Vagina (tissue), 2 donors: ENCODE data around the gene CDH26. TPM values are rescaled to one million over a fixed set of nuclear protein-coding genes. Genes with fewer than 3 reads are reported as not detected.

ENCODE experiments used
- DNase-seq, 2 donors: peaks; one replicate each; pipeline ENCODE4 v3.0.0-alpha.2; 2017; ENCODE audit errors: extremely low spot score in 2 of 2
- H3K27ac ChIP-seq: fragments of 200-600 bp; sonication (generic); one replicate; pipeline ENCODE4 v1.5.1; 2019
- H3K27me3 ChIP-seq: fragments of 200-600 bp; sonication (generic); one replicate; pipeline ENCODE4 v1.5.1; 2019
- H3K36me3 ChIP-seq, 2 donors: fragments of 200-600 bp; sonication (generic); one replicate each; pipeline ENCODE4 v1.5.1; 2017 to 2019
- H3K4me1 ChIP-seq: fragments of 200-600 bp; sonication (generic); one replicate; pipeline ENCODE4 v1.5.1; 2019
- H3K4me3 ChIP-seq, 2 donors: fragments of 200-600 bp; sonication (generic); 1 replicate in 1 of 2; 2 replicates in 1 of 2; pipeline ENCODE4 v1.5.1; 2016 to 2019
- H3K9me3 ChIP-seq: fragments of 200-600 bp; sonication (generic); one replicate; pipeline ENCODE4 v1.5.1; 2019
- CTCF ChIP-seq, 3 experiments: fragments of 450-650 bp in 2 of 3; fragments of 200-600 bp in 1 of 3; sonication (generic) in 1 of 3; IDR thresholded peaks; one replicate each; pipeline ENCODE4 v1.5.1; 2017 to 2019; ENCODE audit warnings: antibody characterized with exemption in 3 of 3, mild to moderate bottlenecking in 2 of 3, moderate library complexity in 2 of 3
- POLR2A ChIP-seq, 2 donors: fragments of 450-650 bp; IDR thresholded peaks; one replicate each; pipeline ENCODE4 v1.6.1; 2017; ENCODE audit warnings: antibody characterized with exemption in 2 of 2, mild to moderate bottlenecking in 2 of 2, moderate library complexity in 2 of 2
- POLR2AphosphoS5 ChIP-seq, 2 donors: sonication (generic); formaldehyde crosslinking; IDR thresholded peaks; one replicate each; pipeline ENCODE4 v1.9.0; 2017; ENCODE audit warnings: antibody characterized with exemption in 2 of 2, mild to moderate bottlenecking in 2 of 2, low read depth in 1 of 2; ENCODE audit not compliant: insufficient read depth in 1 of 2
- intact Hi-C: fragments of 100-400 bp; cut with DNase I; formaldehyde crosslinking; loops from one replicate; pipeline ENCODE4 v1.15.1; 2023
- total RNA-seq: library from RNA; depleted of rRNA; stranded (reverse); fragments of >200 nt; gene quantifications from one replicate; pipeline ENCODE4 v1.2.3, GENCODE V29; 2016

CDH26 gene
- total RNA-seq, 1 donor from 2014 or later = 6.6 TPM

- no peak for DNase-seq
- intact Hi-C loops = no loop called here
- Histone ChIP-seq H3K9me3 (no peaks in the 10 kb centered on the region), H3K27me3 (no peaks in the 10 kb centered on the region), H3K4me1 (no peaks in the 10 kb centered on the region), H3K36me3 (no peaks in the 10 kb centered on the region), H3K4me3 (no peak overlapping the region), H3K27ac (no peak overlapping the region)
- TF ChIP-seq POLR2A (IDR thresholded peaks at IDR 0.05) (no peak), CTCF (IDR thresholded peaks at IDR 0.05) (no peak), POLR2AphosphoS5 (IDR thresholded peaks at IDR 0.05; ENCODE audit: insufficient read depth in 1 of 2, low read depth in 1 of 2) (no peak)
Observed at GRCh38 chr20:60003776-60004175, 45.6 kb downstream of the CDH26 start.

- peak in 1 of 2 donors; percentile 29 for DNase-seq
- H3K4me3 ChIP-seq = no peak overlapping the region
- intact Hi-C loops = no loop called here
- H3K36me3 ChIP-seq = no peaks in the 10 kb centered on the region
- H3K27ac ChIP-seq = no peak overlapping the region
- no peaks in the 10 kb centered on the region for H3K27me3 ChIP-seq
- H3K9me3 ChIP-seq = no peaks in the 10 kb centered on the region
- no peaks in the 10 kb centered on the region for H3K4me1 ChIP-seq
- TF ChIP-seq POLR2AphosphoS5 (IDR thresholded peaks at IDR 0.05; ENCODE audit: insufficient read depth in 1 of 2, low read depth in 1 of 2) (no peak), CTCF (IDR thresholded peaks at IDR 0.05) (no peak), POLR2A (IDR thresholded peaks at IDR 0.05) (no peak)
Observed at GRCh38 chr20:60006261-60006660, 48.0 kb downstream of the CDH26 start.

- TF ChIP-seq CTCF (IDR thresholded peaks at IDR 0.05) (no peak), POLR2AphosphoS5 (IDR thresholded peaks at IDR 0.05; ENCODE audit: insufficient read depth in 1 of 2, low read depth in 1 of 2) (no peak), POLR2A (IDR thresholded peaks at IDR 0.05) (no peak)
- no peaks in the 10 kb centered on the region for H3K27me3 ChIP-seq
- intact Hi-C loops = no loop called here
- no peak overlapping the region for H3K4me3 ChIP-seq
- H3K4me1 ChIP-seq = no peaks in the 10 kb centered on the region
- peak in 1 of 2 donors; percentile 40 for DNase-seq
- H3K27ac ChIP-seq = no peak overlapping the region
- H3K36me3 ChIP-seq = no peaks in the 10 kb centered on the region
- H3K9me3 ChIP-seq = no peaks in the 10 kb centered on the region
Observed at GRCh38 chr20:60007464-60007863, 49.2 kb downstream of the CDH26 start.

- intact Hi-C loops = no loop called here
- Histone ChIP-seq H3K4me3 (no peak overlapping the region), H3K27me3 (no peaks in the 10 kb centered on the region), H3K27ac (no peak overlapping the region), H3K9me3 (no peaks in the 10 kb centered on the region), H3K4me1 (no peaks in the 10 kb centered on the region), H3K36me3 (no peaks in the 10 kb centered on the region)
- no peak for TF ChIP-seq POLR2AphosphoS5 (IDR thresholded peaks at IDR 0.05; ENCODE audit: insufficient read depth in 1 of 2, low read depth in 1 of 2)
- TF ChIP-seq POLR2A (IDR thresholded peaks at IDR 0.05) = no peak
- no peak for TF ChIP-seq CTCF (IDR thresholded peaks at IDR 0.05)
- peak in 1 of 2 donors; percentile 72 for DNase-seq
Observed at GRCh38 chr20:60008130-60008808, 50.0 kb downstream of the CDH26 start.

- TF ChIP-seq POLR2A (IDR thresholded peaks at IDR 0.05) = no peak
- TF ChIP-seq POLR2AphosphoS5 (IDR thresholded peaks at IDR 0.05; ENCODE audit: insufficient read depth in 1 of 2, low read depth in 1 of 2) = no peak
- TF ChIP-seq CTCF (IDR thresholded peaks at IDR 0.05) = no peak
- no peak overlapping the region for H3K27ac ChIP-seq
- H3K36me3 ChIP-seq = no peaks in the 10 kb centered on the region
- H3K9me3 ChIP-seq = no peaks in the 10 kb centered on the region
- no peaks in the 10 kb centered on the region for H3K4me1 ChIP-seq
- intact Hi-C loops = no loop called here
- H3K27me3 ChIP-seq = no peaks in the 10 kb centered on the region
- DNase-seq = peak in 1 of 2 donors; percentile 40
- no peak overlapping the region for H3K4me3 ChIP-seq
Observed at GRCh38 chr20:60009318-60009717, 51.1 kb downstream of the CDH26 start.
